ENCODE measurements around the gene NCKAP5.
"Not testable (repeated sequence)": the region's sequence is repeated elsewhere in the genome, so short reads cannot be mapped to it uniquely, and the experiment has no call there.

Gene NCKAP5

GRCh38 chr2:132824716-132825115, 743.5 kb downstream of the NCKAP5 start:
- DNase-seq, result no peak

GRCh38 chr2:132816234-132816633, 752.0 kb downstream of the NCKAP5 start:
- no peak for DNase-seq

- no peak for DNase-seq
These were observed 752.7 kb downstream of the NCKAP5 start for GRCh38 chr2:132815516-132815915.

- DNase-seq, result no peak
These were observed 753.6 kb downstream of the NCKAP5 start for GRCh38 chr2:132814651-132815050.

GRCh38 chr2:132813422-132813821, 754.8 kb downstream of the NCKAP5 start:
- no peak for DNase-seq

GRCh38 chr2:132811148-132811915, 756.9 kb downstream of the NCKAP5 start:
- DNase-seq, result no peak

- DNase-seq, result not testable (repeated sequence)
These were observed 758.3 kb downstream of the NCKAP5 start for GRCh38 chr2:132809962-132810361.

- no peak for DNase-seq
These were observed 764.2 kb downstream of the NCKAP5 start for GRCh38 chr2:132804051-132804450.

GRCh38 chr2:132798341-132798740, 769.9 kb downstream of the NCKAP5 start:
- DNase-seq, result no peak

GRCh38 chr2:132797556-132797955, 770.7 kb downstream of the NCKAP5 start:
- DNase-seq, result no peak

- no peak for DNase-seq
These were observed 771.2 kb downstream of the NCKAP5 start for GRCh38 chr2:132797071-132797470.

- DNase-seq, result no peak
These were observed 773.0 kb downstream of the NCKAP5 start for GRCh38 chr2:132795220-132795619.

GRCh38 chr2:132793532-132793931, 774.7 kb downstream of the NCKAP5 start:
- DNase-seq, result no peak

GRCh38 chr2:132790207-132790785, 778.0 kb downstream of the NCKAP5 start:
- no peak for DNase-seq

GRCh38 chr2:132789066-132789465, 779.2 kb downstream of the NCKAP5 start:
- DNase-seq, result no peak

- no peak for DNase-seq
These were observed 779.9 kb downstream of the NCKAP5 start for GRCh38 chr2:132788310-132788838.

- no peak for DNase-seq
These were observed 784.4 kb downstream of the NCKAP5 start for GRCh38 chr2:132783883-132784282.

- DNase-seq, result no peak
These were observed 786.0 kb downstream of the NCKAP5 start for GRCh38 chr2:132782176-132782783.

GRCh38 chr2:132780651-132781050, 787.6 kb downstream of the NCKAP5 start:
- DNase-seq, result no peak

- DNase-seq, result no peak
These were observed 789.0 kb downstream of the NCKAP5 start for GRCh38 chr2:132779206-132779721.

- no peak for DNase-seq
These were observed 792.0 kb downstream of the NCKAP5 start for GRCh38 chr2:132776287-132776686.

- DNase-seq, result no peak
These were observed 794.1 kb downstream of the NCKAP5 start for GRCh38 chr2:132774189-132774588.

- DNase-seq, result no peak
These were observed 794.9 kb downstream of the NCKAP5 start for GRCh38 chr2:132773331-132773730.

GRCh38 chr2:132772340-132772739, 795.9 kb downstream of the NCKAP5 start:
- no peak for DNase-seq

Data from NCI-H510A (cell line).